Panc1 (cell line): ENCODE data around the gene FYB2. TPM values are rescaled to one million over a fixed set of nuclear protein-coding genes. Genes with fewer than 3 reads are reported as not detected.

ENCODE experiments used
- ATAC-seq: fragments of 200-7000 bp; cut with Tn5 transposase; 2 replicates; pipeline ENCODE4 v1.9.1; 2020; ENCODE audit warnings: mild to moderate bottlenecking, moderate library complexity
- BruUV-seq: library from RNA; stranded (reverse); fragments of 400-500 nt; replicated peaks from 2 replicates; lab custom pipeline; 2021; lab: Mats Ljungman, UMichigan
- CTCF ChIA-PET: fragments of 300-600 bp; sonication (Branson Sonifier 250); formaldehyde crosslinking; loops from one replicate; lab custom pipeline; 2022; ENCODE audit warnings: antibody characterized with exemption; lab: Charles Lee
- POLR2A ChIA-PET: fragments of 300-600 bp; sonication (Branson Sonifier 250); formaldehyde crosslinking; loops from one replicate; lab custom pipeline; 2022; ENCODE audit warnings: antibody characterized with exemption; lab: Charles Lee
- DNase-seq: peaks from one replicate; pipeline ENCODE4 v3.0.0-alpha.2; 2010; ENCODE audit warnings: low read depth, low spot score
- H3K27ac ChIP-seq: 2 replicates; pipeline ENCODE4 v1.5.1; 2011; ENCODE audit warnings: mild to moderate bottlenecking, low read length, inconsistent platforms
- H3K27me3 ChIP-seq: fragments of 200-500 bp; sonication (Bioruptor generic); 2 replicates; pipeline ENCODE4 v1.6.0; 2014; ENCODE audit warnings: low read length, inconsistent platforms; ENCODE audit not compliant: control insufficient read depth, insufficient read depth
- H3K36me3 ChIP-seq: fragments of 200-500 bp; sonication (Bioruptor generic); 2 replicates; pipeline ENCODE4 v1.5.1; 2014; ENCODE audit warnings: inconsistent platforms, mild to moderate bottlenecking, low read length, moderate library complexity; ENCODE audit not compliant: control insufficient read depth, insufficient read depth
- H3K4me1 ChIP-seq: 2 replicates; pipeline ENCODE4 v1.5.1; 2011; ENCODE audit warnings: inconsistent platforms, mild to moderate bottlenecking, low read length, moderate library complexity; ENCODE audit not compliant: control insufficient read depth, insufficient read depth
- H3K4me3 ChIP-seq, 2 experiments: 2 replicates each; pipeline ENCODE4 v1.5.1; 2011 to 2012; ENCODE audit warnings: low read depth in 2 of 2, low read length in 2 of 2, mild to moderate bottlenecking in 2 of 2, inconsistent platforms in 1 of 2, moderate library complexity in 1 of 2
- H3K9me3 ChIP-seq: fragments of 200-500 bp; sonication (Bioruptor generic); 2 replicates; pipeline ENCODE4 v1.5.1; 2014; ENCODE audit warnings: low read depth, mild to moderate bottlenecking, inconsistent platforms, low read length, moderate library complexity; ENCODE audit not compliant: control insufficient read depth, insufficient read depth
- CTCF ChIP-seq: fragments of 450-650 bp; IDR thresholded peaks from 2 replicates; pipeline ENCODE4 v1.5.1; 2017; ENCODE audit warnings: mild to moderate bottlenecking
- POLR2AphosphoS5 ChIP-seq: IDR thresholded peaks from 2 replicates; pipeline ENCODE4 v1.6.1; 2012; ENCODE audit warnings: mild to moderate bottlenecking, low read depth, low read length, moderate library complexity
- REST ChIP-seq, 2 experiments: IDR thresholded peaks; 2 replicates each; pipeline ENCODE4 v1.6.1; 2011 to 2012; ENCODE audit warnings: low read depth in 2 of 2, control low read depth in 1 of 2, low read length in 1 of 2, mild to moderate bottlenecking in 1 of 2, moderate library complexity in 1 of 2; ENCODE audit not compliant: insufficient read depth in 1 of 2
- SIN3A ChIP-seq: IDR thresholded peaks from 2 replicates; pipeline ENCODE4 v1.6.1; 2012; ENCODE audit warnings: low read depth, mild to moderate bottlenecking, low read length, moderate library complexity, borderline replicate concordance; ENCODE audit not compliant: insufficient read depth
- TCF7L2 ChIP-seq: IDR thresholded peaks from 2 replicates; pipeline ENCODE4 v1.6.1; 2011; ENCODE audit warnings: mild to moderate bottlenecking, low read depth, low read length, inconsistent platforms
- in situ Hi-C: cut with HindIII; loops from 2 replicates; pipeline ENCODE4 v1.10.0; 2016; ENCODE audit warnings: low sequenced_read_pairs, low pct_unique_long_range_greater_than_20kb
- intact Hi-C: fragments of 100-400 bp; cut with micrococcal nuclease; formaldehyde crosslinking; loops from one replicate; pipeline ENCODE4 v1.10.0; 2022; ENCODE audit not compliant: unreplicated experiment
- total RNA-seq: library from RNA; stranded (reverse); gene quantifications from one replicate; pipeline ENCODE4 v1.2.1, GENCODE V29; 2021; ENCODE audit not compliant: unreplicated experiment

FYB2 gene
- total RNA-seq, 1 experiment from 2014 or later, result 0.49 TPM

- DNase-seq (no peak), ATAC-seq (no peak)
- intact Hi-C loops (loop anchor here (5.0 kb wide), 2 partner anchors 60 to 120 kb away; partner anchors contain the start of gene PRKAA2), in situ Hi-C loops (no loop called here)
- TF ChIP-seq SIN3A (no peak), REST (IDR thresholded peaks at IDR 0.05; ENCODE audit: insufficient read depth in 1 of 2, low read depth in 2 of 2, low read length in 1 of 2) (no peak), POLR2AphosphoS5 (no peak), TCF7L2 (no peak), CTCF (no peak)
- Histone ChIP-seq H3K27ac (no peak overlapping the region), H3K4me1 (peaks cover 7% of the 10 kb centered on the region), H3K9me3 (peaks cover 10% of the 10 kb centered on the region; the same call in 1 of the 2 replicates), H3K27me3 (no peaks in the 10 kb centered on the region), H3K4me3 (no peak overlapping the region), H3K36me3 (peaks cover 13% of the 10 kb centered on the region)
- CTCF ChIA-PET, result no interaction called here
- no TSS peak for BruUV-seq
- POLR2A ChIA-PET, result no interaction called here
Measured at GRCh38 chr1:56707379-56707778, 111.8 kb downstream of the FYB2 start.

GRCh38 chr1:56703747-56704146 is 115.5 kb downstream of the FYB2 start:
- TF ChIP-seq SIN3A (no peak), TCF7L2 (no peak), CTCF (no peak), POLR2AphosphoS5 (no peak), REST (IDR thresholded peaks at IDR 0.05; ENCODE audit: insufficient read depth in 1 of 2, low read depth in 2 of 2, low read length in 1 of 2) (no peak)
- peaks cover 18% of the 10 kb centered on the region; the same call in 1 of the 2 replicates for H3K9me3 ChIP-seq
- DNase-seq (no peak), ATAC-seq (no peak)
- ChIA-PET CTCF (no interaction called here), POLR2A (interaction anchor here (0.6 kb wide), 1 partner anchor 39 kb away, joined by 4 read pairs; no protein-coding TSS in a partner anchor)
- H3K27ac ChIP-seq, result no peak overlapping the region
- H3K4me3 ChIP-seq, result no peak overlapping the region
- H3K36me3 ChIP-seq, result peaks cover 13% of the 10 kb centered on the region
- H3K27me3 ChIP-seq, result no peaks in the 10 kb centered on the region
- peaks cover 3% of the 10 kb centered on the region; the same call in 1 of the 2 replicates for H3K4me1 ChIP-seq
- BruUV-seq, result no TSS peak
- intact Hi-C loops (no loop called here), in situ Hi-C loops (no loop called here)
